OCI-LY7 (cell line): ENCODE measurements around the gene RHOG. TPM values are rescaled to one million over a fixed set of nuclear protein-coding genes. Genes with fewer than 3 reads are reported as not detected.

Source experiments
- BruUV-seq: library from RNA; stranded (reverse); fragments of 400-500 nt; replicated peaks from 2 replicates; lab custom pipeline; 2021; lab: Mats Ljungman, UMichigan
- CTCF ChIA-PET: fragments of 300-600 bp; sonication (Branson Sonifier 250); formaldehyde crosslinking; loops from one replicate; lab custom pipeline; 2022; ENCODE audit warnings: antibody characterized with exemption; ENCODE audit not compliant: unreplicated experiment; lab: Charles Lee
- POLR2A ChIA-PET: fragments of 300-600 bp; sonication (Branson Sonifier 250); formaldehyde crosslinking; loops from one replicate; lab custom pipeline; 2022; ENCODE audit warnings: antibody characterized with exemption; lab: Charles Lee
- DNase-seq: peaks from one replicate; pipeline ENCODE4 v3.0.0-alpha.2; 2015; ENCODE audit warnings: low spot score
- H2AFZ ChIP-seq: fragments of 200-600 bp; sonication (generic), shearing (Covaris generic); 2 replicates; pipeline ENCODE4 v1.6.1; 2014; ENCODE audit warnings: mild to moderate bottlenecking, antibody characterized with exemption, low read length, moderate library complexity
- H3K27ac ChIP-seq: fragments of 200-600 bp; sonication (generic); 2 replicates; pipeline ENCODE4 v1.5.1; 2014; ENCODE audit warnings: mixed run types, low read depth, mild to moderate bottlenecking, moderate library complexity, low read length, inconsistent platforms; ENCODE audit not compliant: poor library complexity, severe bottlenecking
- H3K36me3 ChIP-seq: fragments of 200-600 bp; sonication (generic); 2 replicates; pipeline ENCODE4 v1.6.1; 2014; ENCODE audit warnings: mild to moderate bottlenecking, antibody characterized with exemption, low read length, moderate library complexity, mixed read lengths; ENCODE audit not compliant: insufficient read depth
- H3K4me1 ChIP-seq: fragments of 200-600 bp; sonication (generic); 2 replicates; pipeline ENCODE4 v1.5.1; 2014; ENCODE audit warnings: mild to moderate bottlenecking, low read length; ENCODE audit not compliant: insufficient read depth, poor library complexity, severe bottlenecking
- H3K4me2 ChIP-seq: fragments of 200-600 bp; sonication (generic); 2 replicates; pipeline ENCODE4 v1.6.1; 2014; ENCODE audit warnings: mild to moderate bottlenecking, low read length
- H3K4me3 ChIP-seq: fragments of 200-600 bp; sonication (generic); 2 replicates; pipeline ENCODE4 v1.5.1; 2014; ENCODE audit warnings: mild to moderate bottlenecking, low read depth, low read length; ENCODE audit not compliant: poor library complexity, severe bottlenecking
- H3K79me2 ChIP-seq: fragments of 200-600 bp; sonication (generic); 2 replicates; pipeline ENCODE4 v1.6.1; 2016; ENCODE audit warnings: low read depth, mild to moderate bottlenecking, low read length, moderate library complexity, mixed read lengths; ENCODE audit not compliant: insufficient read depth
- H3K9me2 ChIP-seq: fragments of 200-600 bp; sonication (generic); 2 replicates; pipeline ENCODE4 v1.6.1; 2016; ENCODE audit warnings: mild to moderate bottlenecking, low read length, mixed read lengths; ENCODE audit not compliant: insufficient read depth
- H3K9me3 ChIP-seq: fragments of 200-600 bp; sonication (generic); 2 replicates; pipeline ENCODE4 v1.6.1; 2014; ENCODE audit warnings: mild to moderate bottlenecking, mixed run types, low read length, mixed read lengths
- H4K20me1 ChIP-seq: fragments of 200-600 bp; sonication (generic); 2 replicates; pipeline ENCODE4 v1.6.1; 2014; ENCODE audit warnings: mild to moderate bottlenecking, antibody characterized with exemption, low read length, moderate library complexity, mixed read lengths; ENCODE audit not compliant: insufficient read depth
- CTCF ChIP-seq: fragments of 200-600 bp; sonication (generic); conservative IDR thresholded peaks from 2 replicates; pipeline ENCODE4 v1.5.1; 2014; ENCODE audit warnings: mild to moderate bottlenecking, antibody characterized with exemption, low read length, moderate library complexity, mixed read lengths
- EZH2phosphoT487 ChIP-seq: fragments of 200-600 bp; sonication (generic); IDR thresholded peaks from 2 replicates; pipeline ENCODE4 v1.6.1; 2018; ENCODE audit warnings: low read depth, borderline replicate concordance, mild to moderate bottlenecking, mixed run types, antibody characterized with exemption, low read length, moderate library complexity, mixed read lengths
- intact Hi-C: fragments of 100-400 bp; cut with micrococcal nuclease; formaldehyde crosslinking; loops from one replicate; pipeline ENCODE4 v1.10.0; 2022; ENCODE audit not compliant: unreplicated experiment
- total RNA-seq, 2 experiments: library from RNA; depleted of rRNA in 1 of 2; stranded (reverse); fragments of >200 nt in 1 of 2; shearing (Covaris generic) in 1 of 2; gene quantifications; 2 replicates each; pipeline ENCODE4 v1.2.3, GENCODE V29; 2014 to 2022

The RHOG gene
- total RNA-seq, 2 experiments from 2014 or later = 26.2 to 57.8 TPM

- Histone ChIP-seq H3K9me2 (no peaks in the 10 kb centered on the region), H3K36me3 (no peaks in the 10 kb centered on the region), H3K79me2 (no peaks in the 10 kb centered on the region), H3K4me2 (peak overlapping the region; percentile 93), H3K27ac (peak overlapping the region; percentile 27), H3K4me3 (peak overlapping the region; percentile 73), H4K20me1 (no peaks in the 10 kb centered on the region), H2AFZ (peak overlapping the region; percentile 93), H3K4me1 (peaks cover 13% of the 10 kb centered on the region), H3K9me3 (no peaks in the 10 kb centered on the region)
- TF ChIP-seq EZH2phosphoT487 (no peak), CTCF (peak; percentile 82)
- intact Hi-C loops = no loop called here
- ChIA-PET CTCF (no interaction called here), POLR2A (interaction anchor here (0.5 to 1.6 kb wide), 6 partner anchors 21 to 561 kb away, joined by 3 to 5 read pairs (median 3); no protein-coding TSS in a partner anchor)
- no TSS peak for BruUV-seq
- DNase-seq = peak; percentile 75
Measured at GRCh38 chr11:3808861-3809623, 31.7 kb downstream of the RHOG start.

- intact Hi-C loops = no loop called here
- Histone ChIP-seq H3K36me3 (no peaks in the 10 kb centered on the region), H3K4me3 (peak within 1 kb of the TSS; percentile 73), H3K4me1 (peaks cover 13% of the 10 kb centered on the region), H3K9me3 (no peaks in the 10 kb centered on the region), H3K4me2 (peak within 1 kb of the TSS; percentile 93), H3K9me2 (no peaks in the 10 kb centered on the region), H3K79me2 (no peaks in the 10 kb centered on the region), H2AFZ (peak within 1 kb of the TSS; percentile 93), H3K27ac (peak within 1 kb of the TSS; percentile 27), H4K20me1 (no peaks in the 10 kb centered on the region)
- TF ChIP-seq EZH2phosphoT487 (no peak), CTCF (peak; percentile 83)
- CTCF ChIA-PET = interaction anchor here (1.0 kb wide), 1 partner anchor 27 kb away, joined by 3 read pairs; no protein-coding TSS in a partner anchor
- peak; percentile 68 for DNase-seq
- no TSS peak for BruUV-seq
- POLR2A ChIA-PET = interaction anchor here (0.5 to 1.6 kb wide), 12 partner anchors 8 to 562 kb away, joined by 3 to 7 read pairs (median 3); no protein-coding TSS in a partner anchor
Measured at GRCh38 chr11:3807909-3808860, 32.6 kb downstream of the RHOG start, which contains the start of gene PGAP2. Gene PGAP2 (plus strand): TSS chr11:3808560. CDS start chr11:3811260, 2,700 bp downstream.
